GM21529 (cell line): Measurements from ENCODE around the gene KCNQ1OT1.

ENCODE experiments used
- ATAC-seq: cut with Tn5 transposase; IDR thresholded peaks from one replicate; pipeline ENCODE4 v1.9.1; 2021; ENCODE audit not compliant: unreplicated experiment

KCNQ1OT1 gene

DNA sequence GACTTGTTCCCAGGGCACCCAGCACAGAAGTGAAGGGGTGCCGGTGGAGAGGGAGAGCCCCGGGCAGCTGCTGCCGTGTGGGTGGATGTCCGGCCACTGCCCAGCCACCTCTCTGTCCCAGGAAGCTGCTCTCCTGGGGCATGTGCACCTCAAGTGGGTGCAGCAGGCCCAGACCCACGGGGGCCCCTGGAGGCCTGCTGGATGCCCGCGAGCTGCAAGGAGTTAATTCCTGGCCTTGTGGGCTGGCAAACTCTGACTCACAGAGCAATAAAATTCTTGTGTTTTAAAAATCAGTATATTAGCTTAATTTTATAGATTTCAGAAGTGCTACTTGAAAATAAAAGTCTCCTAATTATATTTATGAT lies 37.4 kb upstream of the KCNQ1OT1 start:
- no peak for ATAC-seq

DNA sequence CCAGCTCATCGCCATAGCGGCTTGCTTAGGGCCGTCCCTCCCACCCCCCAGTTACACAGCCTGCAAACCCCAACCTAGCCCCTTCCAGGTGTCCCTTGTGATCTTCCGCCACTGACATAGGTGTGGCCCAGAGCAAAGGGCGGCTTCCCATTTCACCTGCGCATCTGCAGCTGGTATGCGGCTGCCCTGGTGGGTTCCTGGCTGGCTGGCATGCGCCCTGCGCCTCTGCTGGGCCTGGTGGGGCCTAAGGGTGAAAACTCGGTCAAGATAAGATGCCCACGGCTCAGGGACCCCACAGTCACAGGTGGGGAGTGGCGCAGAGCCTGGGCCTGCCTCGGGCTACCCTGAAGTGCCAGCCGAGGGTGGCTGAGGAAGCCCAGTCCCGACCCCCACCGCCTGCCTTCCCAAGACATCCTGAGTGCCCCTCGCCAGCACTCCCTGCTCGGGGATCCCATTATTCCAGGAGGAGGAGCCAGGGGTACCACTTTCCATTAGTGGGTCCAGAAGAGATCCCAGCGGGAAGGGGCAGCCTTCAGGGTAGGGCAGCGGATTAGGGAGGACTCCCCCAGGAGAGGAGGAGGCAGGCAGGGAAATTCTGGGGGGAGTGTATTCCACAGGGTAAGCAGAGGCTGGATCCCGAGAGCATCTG lies 36.9 kb upstream of the KCNQ1OT1 start:
- no peak for ATAC-seq

GRCh38 chr11:2735053-2735589 lies 35.3 kb upstream of the KCNQ1OT1 start:
- no peak for ATAC-seq

DNA sequence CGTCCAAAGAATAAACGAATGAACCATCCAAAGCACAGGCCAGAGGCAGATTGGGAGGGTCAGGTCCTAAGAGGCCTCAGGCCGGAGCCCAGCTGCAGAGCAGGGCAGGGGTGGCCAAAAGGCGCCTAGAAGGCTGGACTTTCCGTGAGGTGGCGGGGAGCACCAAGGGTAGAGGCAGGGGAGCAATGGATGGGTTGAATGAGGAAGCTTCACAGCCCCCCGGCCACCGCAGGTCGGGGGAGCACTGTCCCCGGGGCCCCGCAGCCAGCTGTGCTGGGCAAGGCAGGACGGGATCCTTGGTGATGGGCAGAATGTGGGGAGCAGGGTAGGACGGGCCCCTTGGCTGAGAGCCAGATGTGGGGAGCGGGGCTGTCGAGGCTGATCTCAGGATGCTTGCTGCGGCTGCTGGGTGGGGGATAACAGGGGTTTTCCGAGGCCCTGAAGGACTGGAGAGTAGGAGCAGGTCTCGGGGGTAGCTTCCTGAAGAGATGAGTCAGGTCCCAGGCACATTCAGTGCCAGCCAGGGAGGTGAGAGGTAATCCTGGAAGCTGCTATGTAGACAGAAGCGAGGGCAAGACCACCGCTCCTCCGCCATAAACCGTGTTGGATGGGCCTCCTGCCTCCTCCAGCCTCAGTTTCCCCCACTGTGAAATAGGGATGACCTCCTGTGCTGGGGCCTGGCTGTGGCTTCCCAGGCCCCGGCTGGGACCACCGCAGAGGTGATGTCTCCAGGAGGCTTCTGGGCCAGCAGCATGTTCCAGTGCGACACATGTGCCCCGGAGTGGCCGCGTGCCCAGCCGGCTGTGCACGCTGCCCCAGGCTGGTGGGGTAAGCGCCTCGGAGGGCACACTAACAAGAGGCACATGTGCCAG lies 34.6 kb upstream of the KCNQ1OT1 start:
- no peak for ATAC-seq

GRCh38 chr11:2732940-2733628 lies 33.3 kb upstream of the KCNQ1OT1 start:
- no peak for ATAC-seq

GRCh38 chr11:2732261-2732939 lies 32.6 kb upstream of the KCNQ1OT1 start:
- ATAC-seq = no peak

DNA sequence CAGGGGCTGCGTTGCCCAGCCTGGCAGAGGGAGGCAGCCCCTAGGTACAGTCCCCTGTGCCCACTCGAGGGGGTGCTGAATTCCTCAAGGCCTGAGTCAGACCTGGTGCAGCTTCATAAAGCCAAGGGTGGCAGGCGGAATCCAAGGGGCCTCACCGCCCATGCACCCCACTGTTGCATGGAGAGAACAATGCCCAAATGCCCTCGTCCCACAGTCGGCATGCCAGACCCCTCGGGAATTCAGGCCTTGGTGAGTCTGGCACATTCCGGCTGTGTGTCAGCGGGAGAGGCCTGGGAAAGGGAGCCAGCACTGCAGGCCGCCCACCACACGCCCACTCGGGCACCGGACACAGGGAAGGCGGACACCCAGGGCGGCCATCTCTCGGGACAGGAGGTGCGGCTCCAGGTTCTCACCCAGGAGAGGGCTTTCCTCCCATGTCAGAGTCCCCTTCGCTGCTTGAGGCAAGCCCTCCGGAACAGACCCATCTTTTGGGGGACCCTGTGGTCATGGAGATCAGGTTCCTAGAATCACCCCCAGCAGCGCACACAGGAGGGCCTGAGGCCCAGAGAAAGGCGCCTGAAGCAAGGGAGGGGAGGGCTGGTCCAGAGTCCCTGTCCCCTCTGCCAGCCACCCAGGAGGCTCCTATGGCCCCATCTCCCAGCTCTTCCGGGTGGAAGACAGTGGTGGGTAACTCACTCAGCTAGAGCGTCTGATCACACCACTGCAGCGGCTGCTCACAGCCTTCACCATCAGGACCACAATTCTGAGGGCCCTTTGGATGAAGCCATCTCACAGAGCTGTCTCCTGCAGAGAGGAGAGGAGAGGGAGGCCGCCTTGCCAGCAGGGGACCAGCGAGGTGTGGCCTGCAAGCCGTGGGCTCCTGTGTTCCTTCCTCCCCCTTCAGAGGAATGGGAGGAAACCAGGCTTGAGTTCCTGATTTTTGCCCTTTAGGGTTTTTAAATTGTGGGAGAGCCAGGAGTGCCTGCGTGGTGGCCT lies 31.6 kb upstream of the KCNQ1OT1 start:
- no peak for ATAC-seq

- ATAC-seq = no peak
These were observed 30.7 kb upstream of the KCNQ1OT1 start for GRCh38 chr11:2730272-2731129.

DNA sequence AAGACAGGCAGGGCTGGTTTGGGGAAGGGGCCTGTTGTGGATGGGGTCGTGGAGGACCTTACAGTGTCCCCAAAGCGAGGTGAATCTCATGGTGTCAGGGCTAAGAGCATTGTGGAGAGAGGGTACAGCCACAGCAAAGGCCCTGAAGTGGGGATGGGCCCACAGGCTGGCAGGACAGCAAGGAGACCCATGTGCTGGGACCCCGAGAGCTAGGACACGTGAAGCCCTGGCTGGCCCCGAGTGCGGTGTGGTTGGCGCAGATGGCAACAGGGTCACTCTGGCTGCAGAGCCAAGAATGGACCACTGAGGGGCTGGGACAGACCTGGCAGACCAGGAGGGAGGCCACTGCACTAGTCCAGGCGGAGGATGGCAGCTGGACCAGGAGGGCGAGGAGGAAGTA lies 30.0 kb upstream of the KCNQ1OT1 start:
- no peak for ATAC-seq

DNA sequence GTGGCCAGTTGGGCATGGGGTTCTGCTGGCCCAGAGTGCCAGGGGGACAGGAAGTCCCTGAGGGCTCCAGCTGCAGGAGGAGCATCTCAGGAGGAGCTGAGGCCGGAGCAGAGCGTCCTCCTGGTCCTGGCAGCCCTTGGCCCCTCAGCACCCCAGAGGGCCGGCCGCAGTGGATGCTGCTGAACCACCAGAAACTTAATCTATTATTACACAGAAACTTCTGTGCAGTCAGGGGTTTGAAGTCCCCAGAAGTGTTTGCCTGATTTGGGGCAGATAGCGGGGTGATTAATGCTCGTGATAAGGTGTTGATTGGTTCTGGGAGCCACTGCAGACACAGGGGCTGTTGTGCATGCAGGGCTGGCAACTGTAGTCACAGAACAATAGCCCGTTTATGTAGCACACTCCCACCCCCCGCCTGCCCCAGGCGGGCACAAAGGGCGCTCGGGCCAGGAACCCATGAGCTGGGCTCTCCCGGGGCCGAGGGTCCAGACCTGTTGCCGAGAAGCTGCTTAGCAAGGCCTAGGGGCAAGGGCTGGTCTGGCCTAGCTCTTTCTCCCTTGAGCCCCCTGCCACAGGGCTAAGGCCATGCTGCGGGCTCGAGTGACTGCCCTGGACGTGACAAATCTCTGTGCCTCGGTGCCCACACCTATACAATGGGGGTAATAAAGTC lies 29.0 kb upstream of the KCNQ1OT1 start:
- no peak for ATAC-seq

- no peak for ATAC-seq
These were observed 28.4 kb upstream of the KCNQ1OT1 start for GRCh38 chr11:2728128-2728662.

DNA sequence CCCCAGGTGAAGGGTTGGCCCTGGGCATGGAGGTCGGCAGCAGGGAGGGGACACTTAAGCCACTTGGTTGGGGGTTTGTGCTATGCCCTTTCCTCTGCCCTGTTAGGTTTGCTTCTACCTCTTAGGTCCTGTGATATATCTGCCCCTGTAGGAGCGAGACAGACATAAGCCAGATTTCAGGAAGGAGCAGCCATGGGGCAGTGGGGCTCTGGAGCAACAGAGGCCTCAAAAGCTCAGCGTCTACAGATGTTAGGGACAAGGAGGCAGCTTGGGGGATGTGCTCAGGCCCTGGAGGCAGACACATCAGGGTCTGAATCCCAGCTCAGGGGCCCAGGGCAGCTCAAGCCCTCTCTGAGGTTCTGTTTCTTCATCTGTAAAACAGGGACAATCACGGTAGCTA lies 27.2 kb upstream of the KCNQ1OT1 start:
- ATAC-seq = no peak

- ATAC-seq = no peak
These were observed 25.8 kb upstream of the KCNQ1OT1 start for GRCh38 chr11:2725368-2726300.

GRCh38 chr11:2724653-2725367 lies 25.0 kb upstream of the KCNQ1OT1 start:
- ATAC-seq = no peak

- no peak for ATAC-seq
These were observed 24.3 kb upstream of the KCNQ1OT1 start for GRCh38 chr11:2724104-2724503.

GRCh38 chr11:2722955-2723354 lies 23.2 kb upstream of the KCNQ1OT1 start:
- no peak for ATAC-seq
